Psoas muscle (tissue), 8 donors: ENCODE results near the gene LLCFC1. TPM values are rescaled to one million over a fixed set of nuclear protein-coding genes. Genes with fewer than 3 reads are reported as not detected.

ENCODE experiments used
- ATAC-seq, 4 donors: fragments of 200-7000 bp; cut with Tn5 transposase; one replicate each; pipeline ENCODE4 v1.9.1; 2020; ENCODE audit warnings: moderate library complexity in 3 of 4, mild to moderate bottlenecking in 2 of 4
- DNase-seq, 2 donors: peaks; one replicate each; pipeline ENCODE4 v3.0.0-alpha.2; 2020
- H3K27ac ChIP-seq: fragments of 200-600 bp; one replicate; pipeline ENCODE4 v1.8.0; 2022
- H3K27me3 ChIP-seq, 3 donors: fragments of 200-600 bp in 1 of 3; one replicate each; pipeline versions ENCODE4 v1.6.1 to v1.8.0; 2013 to 2022; ENCODE audit warnings: low read length in 2 of 3, mild to moderate bottlenecking in 2 of 3, moderate library complexity in 1 of 3; ENCODE audit not compliant: insufficient read depth in 3 of 3
- H3K36me3 ChIP-seq, 2 donors: fragments of 200-600 bp in 1 of 2; one replicate each; pipeline versions ENCODE4 v1.6.1 to v1.8.0; 2013 to 2022; ENCODE audit warnings: low read depth in 1 of 2, mild to moderate bottlenecking in 1 of 2, moderate library complexity in 1 of 2; ENCODE audit not compliant: insufficient read depth in 1 of 2
- H3K4me1 ChIP-seq: fragments of 200-600 bp; one replicate; pipeline ENCODE4 v1.8.0; 2022
- H3K4me3 ChIP-seq: fragments of 200-600 bp; one replicate; pipeline ENCODE4 v1.8.0; 2022; ENCODE audit warnings: mild to moderate bottlenecking
- H3K9me3 ChIP-seq: fragments of 200-600 bp; one replicate; pipeline ENCODE4 v1.8.0; 2022
- CTCF ChIP-seq: fragments of 200-600 bp; IDR thresholded peaks from one replicate; pipeline ENCODE4 v1.8.0; 2022; ENCODE audit warnings: antibody characterized with exemption
- WGBS, 3 donors: extraction: QIAGEN DNeasy Blood & Tissue Kit; methylation state at CpG; one replicate each; pipeline versions ENCODE4 v1.1.6 to v1.1.7; 2013; 5-methylcytosine and 5-hydroxymethylcytosine counted together
- intact Hi-C, 2 donors: fragments of 100-400 bp; cut with DNase I; formaldehyde crosslinking; loops; one replicate each; pipeline versions ENCODE4 v1.11.0 to v1.14.2; 2022
- polyA plus RNA-seq, 3 donors: library from polyadenylated mRNA; stranded (reverse); fragments of 200-250 nt; gene quantifications; one replicate each; pipeline ENCODE4 v1.2.3, GENCODE V29; 2013
- total RNA-seq, 4 donors: library from RNA; stranded (reverse); fragmentation: NEBNext Ultra II Directional in 2 of 4; extraction: Animal tissue kit (Norgen Biotek cat#: 25700) in 2 of 4; gene quantifications; one replicate each; pipeline versions ENCODE4 v1.2.1 to v1.2.4, GENCODE V29; 2021 to 2023
- donor health status: healthy with polysubstance abuse.
- donor health status: DM: no; HTN: no; CAD: no; lungs with moderate emphysema.
- donor health status: Bipolar disorder and iron deficiency.
- donor health status: healthy.
- donor health status: DM: yes; HTN: yes; CAD: no.
- donor health status: DM: no; HTN: no; CAD: no.
- donor health status: DM: no; HTN: no; CAD: no.
- donor health status: DM: yes; HTN: yes; CAD: no.

The LLCFC1 gene
- total and polyA plus RNA-seq, 7 donors: not detected

- no peaks in the 10 kb centered on the region for H3K4me1 ChIP-seq
- H3K27me3 ChIP-seq: peaks cover 0 to 2% (median 0%) of the 10 kb centered on the region in 3 donors
- no peak overlapping the region for H3K4me3 ChIP-seq
- H3K9me3 ChIP-seq: no peaks in the 10 kb centered on the region
- H3K27ac ChIP-seq: no peak overlapping the region
- DNase-seq: no peak
- no peak for ATAC-seq
- intact Hi-C loops: no loop called here
- no peaks in the 10 kb centered on the region for H3K36me3 ChIP-seq
- no peak for TF ChIP-seq CTCF
- WGBS, 3 donors: 63 to 69% (median 67%) methylated on average over 10 of the region's 10 CpGs
Observed at GRCh38 chr7:142940966-142941535, 1.8 kb downstream of the LLCFC1 start.

- H3K4me1 ChIP-seq: no peaks in the 10 kb centered on the region
- ATAC-seq: no peak
- H3K27ac ChIP-seq: no peak overlapping the region
- H3K36me3 ChIP-seq: no peaks in the 10 kb centered on the region
- H3K9me3 ChIP-seq: no peaks in the 10 kb centered on the region
- intact Hi-C loops: no loop called here
- no peak for TF ChIP-seq CTCF
- no peak for DNase-seq
- 92 to 95% (median 93%) methylated on average over 7 of the region's 7 CpGs for WGBS, 3 donors
- peaks cover 0 to 2% (median 0%) of the 10 kb centered on the region in 3 donors for H3K27me3 ChIP-seq
- H3K4me3 ChIP-seq: no peak overlapping the region
Observed at GRCh38 chr7:142941541-142941940, 2.3 kb downstream of the LLCFC1 start.

- DNase-seq (no peak), ATAC-seq (no peak)
- 92 to 94% (median 93%) methylated on average over 6 of the region's 6 CpGs for WGBS, 3 donors
- Histone ChIP-seq H3K36me3 (no peaks in the 10 kb centered on the region), H3K4me3 (no peak overlapping the region), H3K27me3 (peaks cover 0 to 2% (median 0%) of the 10 kb centered on the region in 3 donors), H3K4me1 (no peaks in the 10 kb centered on the region), H3K27ac (no peak overlapping the region), H3K9me3 (no peaks in the 10 kb centered on the region)
- intact Hi-C loops: no loop called here
- TF ChIP-seq CTCF: no peak
Observed at GRCh38 chr7:142942746-142943145, 3.5 kb downstream of the LLCFC1 start.

- Histone ChIP-seq H3K4me3 (no peak overlapping the region), H3K36me3 (no peaks in the 10 kb centered on the region), H3K9me3 (no peaks in the 10 kb centered on the region), H3K27me3 (peaks cover 0 to 2% (median 0%) of the 10 kb centered on the region in 3 donors), H3K4me1 (no peaks in the 10 kb centered on the region), H3K27ac (no peak overlapping the region)
- 76 to 80% (median 80%) methylated on average over 7 of the region's 7 CpGs for WGBS, 3 donors
- intact Hi-C loops: no loop called here
- DNase-seq (no peak), ATAC-seq (no peak)
- TF ChIP-seq CTCF: no peak
Observed at GRCh38 chr7:142943706-142944268, 4.5 kb downstream of the LLCFC1 start.

GRCh38 chr7:142945001-142945400, 5.7 kb downstream of the LLCFC1 start:
- ATAC-seq (no peak), DNase-seq (no peak)
- Histone ChIP-seq H3K9me3 (no peaks in the 10 kb centered on the region), H3K36me3 (no peaks in the 10 kb centered on the region), H3K4me3 (no peak overlapping the region), H3K27ac (no peak overlapping the region), H3K4me1 (no peaks in the 10 kb centered on the region), H3K27me3 (peaks cover 0 to 2% (median 0%) of the 10 kb centered on the region in 3 donors)
- 48 to 59% (median 51%) methylated on average over 3 of the region's 3 CpGs for WGBS, 3 donors
- intact Hi-C loops: no loop called here
- no peak for TF ChIP-seq CTCF
